Neural cell (in vitro differentiated cells): ENCODE measurements around the gene SLC25A25.

Experiments
- CTCF ChIP-seq: fragments of 450-650 bp; IDR thresholded peaks from 2 replicates; pipeline ENCODE4 v1.5.1; 2014; ENCODE audit warnings: antibody characterized with exemption, mild to moderate bottlenecking, moderate library complexity; ENCODE audit not compliant: poor library complexity, severe bottlenecking
- EP300 ChIP-seq: fragments of 450-650 bp; conservative IDR thresholded peaks from 2 replicates; pipeline ENCODE4 v1.6.1; 2014; ENCODE audit warnings: antibody characterized with exemption, mild to moderate bottlenecking, moderate library complexity; ENCODE audit not compliant: poor library complexity, severe bottlenecking
- EZH2 ChIP-seq: fragments of 200-600, 300-800 bp; shearing (Covaris generic), sonication (generic); IDR thresholded peaks from 2 replicates; pipeline ENCODE4 v1.6.1; 2014; ENCODE audit warnings: antibody characterized with exemption, low read length, borderline replicate concordance, mild to moderate bottlenecking; ENCODE audit not compliant: insufficient read depth, poor library complexity, severe bottlenecking
- MXI1 ChIP-seq: fragments of 450-650 bp; conservative IDR thresholded peaks from 2 replicates; pipeline ENCODE4 v1.6.1; 2014; ENCODE audit warnings: antibody characterized with exemption, mild to moderate bottlenecking; ENCODE audit not compliant: poor library complexity, severe bottlenecking
- POLR2AphosphoS5 ChIP-seq: IDR thresholded peaks from 2 replicates; pipeline ENCODE4 v1.6.1; 2012
- RAD21 ChIP-seq: fragments of 450-650 bp; conservative IDR thresholded peaks from 2 replicates; pipeline ENCODE4 v1.6.1; 2014; ENCODE audit warnings: antibody characterized with exemption, mild to moderate bottlenecking, moderate library complexity
- REST ChIP-seq: IDR thresholded peaks from 2 replicates; pipeline ENCODE4 v1.6.1; 2012; ENCODE audit warnings: borderline replicate concordance
- SMC3 ChIP-seq: fragments of 450-650 bp; conservative IDR thresholded peaks from 2 replicates; pipeline ENCODE4 v1.6.1; 2014; ENCODE audit warnings: antibody characterized with exemption, mild to moderate bottlenecking, moderate library complexity; ENCODE audit not compliant: poor library complexity

GRCh38 chr9:128094166-128094949, 26.3 kb downstream of the SLC25A25 start:
- TF ChIP-seq CTCF, result no peak
- TF ChIP-seq REST, result peak; percentile 89
- peak; percentile 91 for TF ChIP-seq POLR2AphosphoS5
- no peak for TF ChIP-seq EZH2
- TF ChIP-seq SMC3, result no peak
- peak; percentile 86 for TF ChIP-seq EP300
- peak; percentile 25 for TF ChIP-seq RAD21
- TF ChIP-seq MXI1, result peak; percentile 78
